ENCODE data around the gene MATN1.

Gene MATN1

GRCh38 chr1:30684881-30685795, 38.2 kb downstream of the MATN1 start:
- H3K4me3 ChIP-seq (ENCODE audit: low read depth, low read length): no peak overlapping the region
- TF ChIP-seq CTCF (IDR thresholded peaks at IDR 0.05; ENCODE audit: low read depth, low read length): no peak

- TF ChIP-seq CTCF (IDR thresholded peaks at IDR 0.05; ENCODE audit: low read depth, low read length): no peak
- no peak overlapping the region for H3K4me3 ChIP-seq (ENCODE audit: low read depth, low read length)
Observed at GRCh38 chr1:30684259-30684658, 39.1 kb downstream of the MATN1 start.

GRCh38 chr1:30683699-30684098, 39.7 kb downstream of the MATN1 start:
- TF ChIP-seq CTCF (IDR thresholded peaks at IDR 0.05; ENCODE audit: low read depth, low read length): no peak
- H3K4me3 ChIP-seq (ENCODE audit: low read depth, low read length): no peak overlapping the region

- no peak overlapping the region for H3K4me3 ChIP-seq (ENCODE audit: low read depth, low read length)
- TF ChIP-seq CTCF (IDR thresholded peaks at IDR 0.05; ENCODE audit: low read depth, low read length): no peak
Observed at GRCh38 chr1:30682396-30683275, 40.7 kb downstream of the MATN1 start.

DNA sequence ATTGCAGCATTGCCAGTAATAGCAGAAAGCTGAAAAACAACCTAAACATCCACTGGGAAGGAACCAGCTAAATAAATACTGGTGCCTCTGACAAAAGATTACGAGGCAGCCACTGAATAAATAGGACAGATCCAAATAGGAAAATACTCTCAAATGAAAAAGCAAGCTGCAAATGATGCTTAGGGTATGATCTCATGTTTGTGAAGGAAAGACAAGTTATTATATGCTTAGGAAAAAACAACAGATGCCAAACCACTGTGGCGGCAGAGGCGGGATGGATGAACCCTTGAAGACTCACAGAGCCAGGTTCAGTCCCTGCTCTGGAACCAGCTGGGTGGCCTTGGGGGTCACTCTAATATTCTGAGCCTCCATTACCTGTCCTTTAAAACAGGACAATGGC, 41.6 kb downstream of the MATN1 start:
- no peak overlapping the region for H3K4me3 ChIP-seq (ENCODE audit: low read depth, low read length)

GRCh38 chr1:30680879-30681278, 42.5 kb downstream of the MATN1 start:
- no peak for TF ChIP-seq CTCF (IDR thresholded peaks at IDR 0.05; ENCODE audit: low read depth, low read length)

More for the DNA sequence above, 41.6 kb downstream of the MATN1 start:
- TF ChIP-seq CTCF (IDR thresholded peaks at IDR 0.05; ENCODE audit: low read depth, low read length): no peak

More at GRCh38 chr1:30680879-30681278, 42.5 kb downstream of the MATN1 start:
- H3K4me3 ChIP-seq (ENCODE audit: low read depth, low read length): no peak overlapping the region
